OCI-LY1 (cell line): ENCODE results near the gene SASS6.

ENCODE experiments used
- CTCF ChIP-seq: fragments of 200-600 bp; sonication (generic), shearing (Covaris generic); IDR thresholded peaks from 2 replicates; pipeline ENCODE4 v1.5.1; 2017; ENCODE audit warnings: mild to moderate bottlenecking, antibody characterized with exemption, low read length, moderate library complexity, mixed read lengths
- EZH2 ChIP-seq: fragments of 200-600 bp; sonication (generic), shearing (Covaris generic); IDR thresholded peaks from 2 replicates; pipeline ENCODE4 v1.8.0; 2017; ENCODE audit warnings: borderline replicate concordance, mixed run types, mild to moderate bottlenecking, antibody characterized with exemption, low read length, moderate library complexity, mixed read lengths

- TF ChIP-seq CTCF, result no peak
- no peak for TF ChIP-seq EZH2
Observed at GRCh38 chr1:100037656-100037926, 95.1 kb downstream of the SASS6 start.
